Large intestine (tissue), 3 donors: Measurements from ENCODE around the gene ARHGEF19. TPM values are rescaled to one million over a fixed set of nuclear protein-coding genes. Genes with fewer than 3 reads are reported as not detected.
"Not testable (repeated sequence)": the region's sequence is repeated elsewhere in the genome, so short reads cannot be mapped to it uniquely, and the experiment has no call there.

ENCODE experiments used
- DNase-seq, 2 donors: peaks; one replicate each; pipeline versions ENCODE4 v3.0.0 to v3.0.0-alpha.2; 2013
- H3K27ac ChIP-seq: one replicate; pipeline ENCODE4 v1.5.1; 2013; ENCODE audit warnings: low read length
- H3K27me3 ChIP-seq: 2 replicates; pipeline ENCODE4 v1.6.1; 2013; ENCODE audit warnings: low read length; ENCODE audit not compliant: control insufficient read depth, insufficient read depth
- H3K36me3 ChIP-seq: 2 replicates; pipeline ENCODE4 v1.6.1; 2013; ENCODE audit warnings: low read length; ENCODE audit not compliant: control insufficient read depth, insufficient read depth
- H3K4me1 ChIP-seq: one replicate; pipeline ENCODE4 v1.6.1; 2013; ENCODE audit warnings: low read length; ENCODE audit not compliant: control insufficient read depth, insufficient read depth
- H3K4me3 ChIP-seq: one replicate; pipeline ENCODE4 v1.5.1; 2013; ENCODE audit warnings: low read length
- H3K9me3 ChIP-seq: one replicate; pipeline ENCODE4 v1.6.1; 2013; ENCODE audit warnings: mild to moderate bottlenecking, low read depth, low read length, moderate library complexity; ENCODE audit not compliant: control insufficient read depth
- WGBS: methylation state at CpG from one replicate; pipeline ENCODE4 v1.1.5; 2013; ENCODE audit warnings: low lambda C conversion rate; ENCODE audit not compliant: insufficient coverage; 5-methylcytosine and 5-hydroxymethylcytosine counted together
- polyA plus RNA-seq: library from polyadenylated mRNA; unstranded; fragments of 120-200 nt; gene quantifications from one replicate; pipeline ENCODE4 v1.2.1, GENCODE V29; 2013

The ARHGEF19 gene
- polyA plus RNA-seq, 1 donor: 12.2 TPM

DNA sequence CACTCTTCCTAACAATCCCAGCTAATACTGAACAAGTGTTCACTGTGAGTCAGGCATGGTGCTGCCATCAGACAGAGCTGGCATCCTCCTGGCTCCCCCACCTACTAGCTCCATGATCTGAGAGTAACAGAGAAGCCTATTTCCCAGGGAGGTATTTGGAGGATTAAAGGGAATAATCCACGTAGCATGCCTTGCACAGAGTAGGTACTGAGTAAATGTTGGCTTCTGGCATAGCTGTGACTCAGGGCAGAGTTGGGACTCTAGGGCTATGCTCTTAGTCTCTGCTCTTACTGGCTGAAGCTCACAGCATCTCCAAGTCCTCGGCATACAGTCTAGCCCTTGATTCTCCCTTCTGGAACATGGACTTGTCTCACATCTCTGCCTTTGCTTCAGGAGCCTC lies 8.2 kb downstream of the ARHGEF19 start:
- H3K27ac ChIP-seq: no peak overlapping the region
- peaks cover 11% of the 10 kb centered on the region for H3K36me3 ChIP-seq
- H3K4me3 ChIP-seq: no peak overlapping the region
- 100% methylated on average over 1 of the region's 2 CpGs for WGBS
- H3K4me1 ChIP-seq: peaks cover 11% of the 10 kb centered on the region
- DNase-seq: no peak
- H3K27me3 ChIP-seq: no peaks in the 10 kb centered on the region
- no peaks in the 10 kb centered on the region for H3K9me3 ChIP-seq

DNA sequence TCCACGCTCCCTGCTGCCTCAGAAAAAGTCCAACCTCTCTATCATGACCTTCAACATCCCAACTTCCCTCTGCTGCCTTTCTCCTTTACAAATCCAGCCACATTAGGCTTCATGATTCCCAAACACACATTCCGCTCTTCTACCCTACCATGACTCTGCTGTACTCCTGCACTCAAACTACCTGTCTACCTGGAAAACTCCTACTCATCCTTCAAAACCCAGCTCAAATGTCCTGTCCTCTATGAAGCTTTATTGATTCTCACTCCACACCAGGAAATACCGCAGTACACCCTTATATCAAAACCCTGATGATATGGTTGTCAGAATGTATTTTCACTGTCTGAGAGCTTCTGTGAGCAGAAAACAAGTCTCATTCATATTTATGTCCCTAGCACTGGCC lies 8.9 kb downstream of the ARHGEF19 start:
- Histone ChIP-seq H3K36me3 (peaks cover 12% of the 10 kb centered on the region), H3K9me3 (no peaks in the 10 kb centered on the region), H3K4me3 (no peak overlapping the region), H3K27me3 (no peaks in the 10 kb centered on the region), H3K4me1 (peaks cover 11% of the 10 kb centered on the region), H3K27ac (no peak overlapping the region)
- WGBS: 0% methylated on average over 1 of the region's 3 CpGs
- DNase-seq: no peak

- no peak overlapping the region for H3K27ac ChIP-seq
- H3K9me3 ChIP-seq: no peaks in the 10 kb centered on the region
- no peak for DNase-seq
- H3K27me3 ChIP-seq: no peaks in the 10 kb centered on the region
- no peak overlapping the region for H3K4me3 ChIP-seq
- no CpG with 5 or more reads among the region's 24 CpGs for WGBS
- peaks cover 10% of the 10 kb centered on the region for H3K4me1 ChIP-seq
- peaks cover 14% of the 10 kb centered on the region for H3K36me3 ChIP-seq
These were observed 9.9 kb downstream of the ARHGEF19 start for GRCh38 chr1:16202281-16203210.

GRCh38 chr1:16199700-16200099 lies 12.8 kb downstream of the ARHGEF19 start:
- no peak for DNase-seq
- no peak overlapping the region for H3K4me3 ChIP-seq
- H3K27me3 ChIP-seq: no peaks in the 10 kb centered on the region
- no peaks in the 10 kb centered on the region for H3K9me3 ChIP-seq
- no peak overlapping the region for H3K27ac ChIP-seq
- peaks cover 12% of the 10 kb centered on the region for H3K36me3 ChIP-seq
- 83% methylated on average over 3 of the region's 4 CpGs for WGBS
- H3K4me1 ChIP-seq: no peaks in the 10 kb centered on the region

GRCh38 chr1:16199157-16199501 lies 13.3 kb downstream of the ARHGEF19 start:
- peaks cover 8% of the 10 kb centered on the region for H3K36me3 ChIP-seq
- WGBS: no CpG with 5 or more reads among the region's 1 CpG
- no peak overlapping the region for H3K27ac ChIP-seq
- H3K9me3 ChIP-seq: no peaks in the 10 kb centered on the region
- H3K4me1 ChIP-seq: no peaks in the 10 kb centered on the region
- H3K4me3 ChIP-seq: no peak overlapping the region
- H3K27me3 ChIP-seq: no peaks in the 10 kb centered on the region
- DNase-seq: no peak

GRCh38 chr1:16198444-16199156 lies 13.9 kb downstream of the ARHGEF19 start:
- no peak overlapping the region for H3K4me3 ChIP-seq
- WGBS: no CpG with 5 or more reads among the region's 8 CpGs
- no peaks in the 10 kb centered on the region for H3K27me3 ChIP-seq
- H3K4me1 ChIP-seq: no peaks in the 10 kb centered on the region
- H3K36me3 ChIP-seq: peaks cover 8% of the 10 kb centered on the region
- H3K27ac ChIP-seq: no peak overlapping the region
- DNase-seq: no peak
- no peaks in the 10 kb centered on the region for H3K9me3 ChIP-seq

- WGBS: no CpG with 5 or more reads among the region's 3 CpGs
- H3K4me3 ChIP-seq: no peak overlapping the region
- peaks cover 8% of the 10 kb centered on the region for H3K36me3 ChIP-seq
- no peaks in the 10 kb centered on the region for H3K27me3 ChIP-seq
- H3K27ac ChIP-seq: no peak overlapping the region
- no peak for DNase-seq
- H3K9me3 ChIP-seq: no peaks in the 10 kb centered on the region
- H3K4me1 ChIP-seq: no peaks in the 10 kb centered on the region
These were observed 15.6 kb downstream of the ARHGEF19 start for GRCh38 chr1:16196874-16197273.

DNA sequence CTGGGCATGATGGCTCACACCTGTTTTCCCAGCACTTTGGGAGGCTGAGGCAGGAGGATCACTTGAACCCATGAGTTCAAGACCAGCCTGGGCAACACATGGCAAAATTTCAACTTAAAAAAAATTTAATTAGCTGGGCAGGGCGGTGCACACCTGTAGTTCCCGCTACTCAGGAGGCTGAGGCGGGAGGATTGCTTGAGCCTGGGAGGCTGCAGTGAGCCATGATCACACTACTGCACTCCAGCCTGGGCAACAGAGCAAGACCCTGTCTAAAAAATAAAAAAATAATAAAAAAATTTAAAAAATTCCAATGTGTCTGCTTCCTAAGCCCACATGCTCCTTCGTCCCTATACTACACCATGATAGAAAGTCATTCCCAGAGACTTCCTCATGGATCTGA lies 16.3 kb downstream of the ARHGEF19 start:
- WGBS: no CpG with 5 or more reads among the region's 4 CpGs
- H3K36me3 ChIP-seq, H3K4me3 ChIP-seq, H3K9me3 ChIP-seq, DNase-seq, H3K4me1 ChIP-seq, H3K27me3 ChIP-seq, H3K27ac ChIP-seq: not testable (repeated sequence)

DNA sequence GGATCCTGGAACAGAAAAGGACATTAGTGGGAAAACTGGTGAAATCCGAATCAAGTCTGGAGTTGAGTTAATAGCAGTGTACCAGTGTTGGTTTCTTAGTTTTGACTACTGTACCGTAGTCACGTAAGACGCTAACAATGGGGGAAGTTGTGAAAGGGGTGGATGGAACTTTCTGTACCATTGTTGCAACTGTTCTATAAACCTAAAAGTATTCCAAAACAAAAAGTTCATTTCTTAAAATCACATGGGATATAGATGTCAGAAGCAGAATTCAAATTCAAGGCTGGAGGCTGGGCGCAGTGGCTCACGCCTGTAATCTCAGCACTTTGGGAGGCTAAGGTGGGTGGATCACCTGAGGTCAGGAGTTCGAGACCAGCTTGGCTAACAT lies 16.9 kb downstream of the ARHGEF19 start:
- no peak overlapping the region for H3K4me3 ChIP-seq
- H3K9me3 ChIP-seq: no peaks in the 10 kb centered on the region
- DNase-seq: no peak
- no peaks in the 10 kb centered on the region for H3K4me1 ChIP-seq
- H3K36me3 ChIP-seq: peaks cover 3% of the 10 kb centered on the region
- H3K27ac ChIP-seq: no peak overlapping the region
- no peaks in the 10 kb centered on the region for H3K27me3 ChIP-seq
- WGBS: no CpG with 5 or more reads among the region's 7 CpGs

DNA sequence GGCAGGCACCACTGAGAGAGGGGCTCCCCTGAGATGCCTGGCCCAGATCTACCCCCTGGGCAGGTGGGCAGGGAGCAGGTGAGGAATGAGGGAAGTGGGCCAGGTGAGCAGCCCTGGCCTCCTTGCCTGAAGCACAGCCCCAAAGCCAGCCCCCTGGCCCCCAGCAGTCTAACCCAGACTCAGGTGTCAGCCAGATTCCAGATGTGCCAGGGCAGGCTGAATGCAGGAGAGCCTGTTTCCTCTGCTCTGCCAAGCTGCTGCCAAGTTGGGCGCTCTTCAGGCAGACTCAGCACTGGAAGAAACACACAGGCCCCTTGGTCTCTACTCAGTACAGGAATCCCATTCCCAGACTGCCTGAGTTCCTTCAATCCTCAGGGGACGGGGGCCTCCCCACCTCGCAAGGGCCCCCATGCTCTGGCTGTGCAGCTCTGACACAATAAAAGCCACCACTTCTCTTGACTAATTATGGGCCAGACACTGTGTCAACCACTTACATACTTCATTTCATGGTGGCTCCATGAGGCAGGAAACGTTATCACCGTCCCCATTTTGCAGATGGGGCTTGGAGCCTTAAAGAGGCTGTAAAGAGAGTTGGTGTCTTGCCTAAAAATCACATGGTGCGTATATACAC lies 20.4 kb downstream of the ARHGEF19 start:
- H3K9me3 ChIP-seq: no peaks in the 10 kb centered on the region
- no peaks in the 10 kb centered on the region for H3K36me3 ChIP-seq
- H3K4me1 ChIP-seq: peaks cover 14% of the 10 kb centered on the region
- H3K27ac ChIP-seq: no peak overlapping the region
- no peak for DNase-seq
- WGBS: 80% methylated on average over 1 of the region's 6 CpGs
- no peaks in the 10 kb centered on the region for H3K27me3 ChIP-seq
- H3K4me3 ChIP-seq: no peak overlapping the region
